PC-9 (cell line): Measurements from ENCODE around the gene NCBP1.

Experiments
- CTCF ChIP-seq: fragments of 200-600 bp; sonication (generic); conservative IDR thresholded peaks from 2 replicates; pipeline ENCODE4 v1.6.1; 2017; ENCODE audit warnings: mixed run types, antibody characterized with exemption, mild to moderate bottlenecking, moderate library complexity
- EZH2 ChIP-seq: fragments of 200-600 bp; sonication (generic); IDR thresholded peaks from 2 replicates; pipeline ENCODE4 v1.8.0; 2017; ENCODE audit warnings: antibody characterized with exemption, low read depth

- TF ChIP-seq CTCF (no peak), EZH2 (no peak)
Measured at GRCh38 chr9:97591535-97591934, 42.1 kb upstream of the NCBP1 start.
